Activated CD4-positive, alpha-beta T cell treated with anti-CD3 and anti-CD28 coated beads for 36 hours (primary cell): Measurements from ENCODE around the gene BEST4. TPM values are rescaled to one million over a fixed set of nuclear protein-coding genes. Genes with fewer than 3 reads are reported as not detected.

ENCODE experiments used
- ATAC-seq: fragments of 200-7000 bp; cut with Tn5 transposase; one replicate; pipeline ENCODE4 v1.10.0; 2021; ENCODE audit warnings: mild to moderate bottlenecking, moderate library complexity
- CTCF ChIA-PET: fragments of 350-600 bp; sonication (Branson Sonifier 250); formaldehyde crosslinking; loops from one replicate; lab custom pipeline; 2021; ENCODE audit warnings: antibody characterized with exemption; lab: Charles Lee
- POLR2A ChIA-PET: fragments of 350-600 bp; sonication (Branson Sonifier 250); formaldehyde crosslinking; loops from one replicate; lab custom pipeline; 2021; ENCODE audit warnings: antibody characterized with exemption, inconsistent platforms; lab: Charles Lee
- DNase-seq: peaks from one replicate; pipeline ENCODE4 v3.0.0-alpha.2; 2020
- H3K27ac Mint-ChIP-seq: one replicate; pipeline ENCODE4 v1.8.0; 2021; ENCODE audit warnings: mixed read lengths
- H3K27me3 Mint-ChIP-seq: one replicate; pipeline ENCODE4 v1.8.0; 2021; ENCODE audit warnings: mixed read lengths
- H3K36me3 Mint-ChIP-seq: one replicate; pipeline ENCODE4 v1.8.0; 2021; ENCODE audit warnings: low read depth, mixed read lengths
- H3K4me1 Mint-ChIP-seq: one replicate; pipeline ENCODE4 v1.8.0; 2021; ENCODE audit warnings: mixed read lengths
- H3K4me3 Mint-ChIP-seq: one replicate; pipeline ENCODE4 v1.8.0; 2021; ENCODE audit warnings: mild to moderate bottlenecking, moderate library complexity, mixed read lengths
- H3K9me3 Mint-ChIP-seq: one replicate; pipeline ENCODE4 v1.8.0; 2021; ENCODE audit warnings: low read depth, mixed read lengths
- intact Hi-C, 2 experiments: fragments of 100-400 bp; cut with DNase I in 1 of 2; cut with micrococcal nuclease in 1 of 2; formaldehyde crosslinking; loops; one replicate each; pipeline versions ENCODE4 v1.14.2 to v1.15.1; 2022 to 2024; cut with DNase I, micrococcal nuclease
- total RNA-seq, 2 experiments: library from RNA; stranded (reverse); gene quantifications; one replicate each; pipeline ENCODE4 v1.2.3, GENCODE V29; 2021

The BEST4 gene
- total RNA-seq, 2 experiments from 2014 or later = 0.69 to 0.71 TPM

DNA sequence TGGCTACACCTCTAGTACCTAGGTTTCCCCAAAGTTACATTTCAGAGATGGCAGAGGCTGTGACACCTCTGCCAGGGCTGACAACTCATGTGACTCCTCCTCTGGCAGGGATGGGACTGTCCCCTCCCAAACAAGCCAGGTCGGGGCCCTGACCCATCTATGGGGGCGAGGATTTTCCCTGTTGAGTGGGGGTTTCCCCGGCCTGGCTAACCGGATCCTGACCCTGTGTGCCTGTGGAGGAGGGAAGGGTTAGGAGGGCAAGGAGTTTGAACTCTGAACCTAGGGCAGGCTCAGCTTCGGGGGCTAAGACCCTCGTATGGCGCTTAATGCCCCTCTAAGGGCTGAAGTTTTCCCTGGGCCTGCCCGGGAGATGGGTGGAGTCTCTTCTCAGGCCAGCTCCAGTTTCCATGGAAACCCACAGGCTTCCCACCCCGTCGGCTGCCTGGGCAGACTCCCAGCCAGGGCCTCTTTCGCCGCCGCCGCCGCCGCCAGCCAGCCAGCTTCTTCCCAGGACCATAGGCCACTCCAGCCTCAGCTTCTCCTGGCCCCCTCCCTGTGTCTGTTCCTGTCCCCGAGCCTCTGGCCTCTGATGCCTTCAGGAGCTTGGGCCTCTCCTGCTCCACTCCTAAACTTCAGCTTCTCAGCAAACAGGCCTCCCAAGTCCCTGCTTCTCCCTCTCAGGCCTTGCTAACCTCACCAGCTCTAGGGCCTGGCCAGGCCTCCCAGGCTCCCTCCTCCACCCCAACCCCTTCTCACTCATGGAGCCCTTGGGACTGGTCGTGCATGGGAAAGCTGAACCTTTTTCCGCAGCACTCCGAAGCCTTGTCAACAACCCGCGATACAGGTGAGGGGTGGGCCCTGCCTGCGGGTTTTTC, 20.3 kb upstream of the BEST4 start, which contains the start of gene BTBD19:
BTBD19 (plus strand) TSS at position 461 of the 875 bp plus-strand sequence; CDS start at position 759, 298 bp downstream.
- Mint-ChIP-seq H3K4me3 (peak within 1 kb of the TSS; percentile 87), H3K27ac (peak within 1 kb of the TSS; percentile 99), H3K4me1 (peaks cover 91% of the 10 kb centered on the region), H3K9me3 (no peaks in the 10 kb centered on the region), H3K36me3 (peaks cover 53% of the 10 kb centered on the region), H3K27me3 (no peaks in the 10 kb centered on the region)
- ChIA-PET POLR2A (interaction anchor here (0.9 to 8.5 kb wide), 18 partner anchors 8 to 777 kb away, joined by 3 to 337 read pairs (median 8); partner anchors contain the start of genes BEST4, KIF2C, MUTYH and PLK3), CTCF (interaction anchor here (0.6 to 3.7 kb wide), 18 partner anchors 8 to 533 kb away, joined by 3 to 41 read pairs (median 5); partner anchors contain the start of genes HECTD3, PLK3, RNU5D-1 and UROD)
- ATAC-seq (peak; percentile 60), DNase-seq (peak; percentile 91)
- intact Hi-C loops = loop anchor here (2.0 to 10.0 kb wide), 5 partner anchors 31 to 687 kb away; partner anchors contain the start of gene TESK2 (in 1 of the 2)

DNA sequence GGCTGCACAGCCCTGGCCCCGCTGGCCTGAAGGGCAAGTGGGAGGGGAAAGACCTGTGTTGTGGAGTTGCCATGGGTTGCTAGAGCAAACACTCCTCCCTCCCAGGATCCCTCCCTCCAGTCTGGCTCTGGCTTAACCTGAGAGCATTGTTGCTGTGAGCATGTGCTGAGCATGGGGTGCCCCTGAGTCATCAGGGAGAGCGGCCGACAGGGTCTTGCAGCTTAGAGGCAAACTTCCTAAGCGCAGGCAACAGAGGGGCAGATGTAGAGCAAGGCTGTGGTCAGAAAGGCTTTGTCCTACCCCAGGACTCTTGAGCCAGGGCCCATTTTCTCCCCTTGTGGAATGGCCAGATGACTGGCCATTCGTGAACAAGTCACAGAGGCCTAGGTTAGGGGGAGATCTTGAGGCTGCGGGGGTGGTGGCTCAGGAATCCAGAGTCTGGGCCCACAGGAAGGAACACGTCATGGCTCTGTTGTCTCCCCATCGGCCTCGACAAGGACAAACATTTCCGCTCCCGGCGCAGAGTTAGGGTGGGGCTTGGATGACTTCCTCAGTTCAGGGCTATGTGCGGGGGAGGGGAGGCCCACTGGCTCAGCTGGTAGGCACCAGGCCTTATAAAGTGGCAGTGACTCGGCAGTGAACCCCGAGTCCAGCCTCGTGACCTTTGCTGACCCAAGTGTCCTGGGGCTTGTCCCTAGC, 19.5 kb upstream of the BEST4 start:
- intact Hi-C loops = loop anchor here (1.0 to 10.0 kb wide), 8 partner anchors 31 to 775 kb away; partner anchors contain the start of genes KIF2C (in 1 of the 2) and TESK2 (in 1 of the 2)
- no peaks in the 10 kb centered on the region for H3K27me3 Mint-ChIP-seq
- ATAC-seq (peak; percentile 57), DNase-seq (peak; percentile 94)
- H3K9me3 Mint-ChIP-seq = no peaks in the 10 kb centered on the region
- POLR2A ChIA-PET = interaction anchor here (0.9 to 8.5 kb wide), 10 partner anchors 11 to 533 kb away, joined by 3 to 337 read pairs (median 13); partner anchors contain the start of genes BEST4, KIF2C, MUTYH and RNU5D-1
- peak overlapping the region; percentile 87 for H3K4me3 Mint-ChIP-seq
- CTCF ChIA-PET = interaction anchor here (0.8 to 3.7 kb wide), 10 partner anchors 9 to 839 kb away, joined by 3 to 41 read pairs (median 5); partner anchors contain the start of genes HECTD3, RNU5D-1 and UROD
- H3K36me3 Mint-ChIP-seq = peaks cover 61% of the 10 kb centered on the region
- H3K4me1 Mint-ChIP-seq = peaks cover 92% of the 10 kb centered on the region
- H3K27ac Mint-ChIP-seq = peak overlapping the region; percentile 99

DNA sequence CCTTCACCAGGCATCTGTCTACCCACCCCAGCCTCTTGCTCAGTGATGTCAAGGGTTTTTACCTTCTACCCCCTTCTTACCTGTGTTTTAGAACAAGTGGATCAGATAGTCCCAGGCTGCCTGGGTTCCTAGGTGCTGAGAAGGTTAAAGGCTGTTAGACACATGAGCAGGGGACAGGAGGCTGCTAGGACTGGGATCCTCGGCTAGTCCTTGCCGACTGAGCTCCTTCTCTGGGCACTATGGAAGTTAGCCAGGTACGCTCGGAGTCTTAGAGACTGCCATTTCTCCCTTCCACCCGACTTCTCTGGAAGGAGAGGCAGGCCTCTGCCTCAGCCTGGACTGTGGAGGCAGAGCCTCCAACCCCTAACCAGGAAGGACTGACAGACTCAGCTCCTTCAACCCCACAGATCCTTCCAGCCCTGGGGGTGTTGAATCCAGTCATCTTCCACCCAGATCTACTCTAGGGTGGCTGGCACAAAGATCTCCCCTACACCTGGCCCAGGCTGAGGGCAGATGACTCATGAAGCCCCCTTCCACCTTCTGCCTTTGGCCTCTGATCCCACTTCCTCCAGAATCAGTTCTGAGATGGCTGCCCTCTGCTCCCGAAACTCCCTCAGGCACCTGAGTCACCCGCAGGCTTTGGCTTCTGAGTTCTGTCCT, 18.9 kb upstream of the BEST4 start, which contains the start of gene DYNLT4:
DYNLT4 (minus strand) TSS at position 648 of the 660 bp plus-strand sequence. CDS start 683 bp downstream, outside the sequence.
- H3K4me3 Mint-ChIP-seq = peak within 1 kb of the TSS; percentile 87
- ATAC-seq (peak; percentile 2), DNase-seq (no peak)
- H3K9me3 Mint-ChIP-seq = no peaks in the 10 kb centered on the region
- intact Hi-C loops = loop anchor here (1.0 to 10.0 kb wide), 6 partner anchors 68 to 776 kb away; partner anchors contain the start of genes KIF2C (in 1 of the 2) and TESK2 (in 1 of the 2)
- peaks cover 64% of the 10 kb centered on the region for H3K36me3 Mint-ChIP-seq
- ChIA-PET CTCF (interaction anchor here (0.8 to 3.7 kb wide), 4 partner anchors 11 to 839 kb away, joined by 3 to 41 read pairs (median 4); partner anchors contain the start of gene RNU5D-1), POLR2A (interaction anchor here (0.6 to 8.5 kb wide), 10 partner anchors 10 to 777 kb away, joined by 3 to 337 read pairs (median 6); partner anchors contain the start of genes AKR1A1, BEST4, KIF2C and RNU5D-1)
- H3K4me1 Mint-ChIP-seq = peaks cover 92% of the 10 kb centered on the region
- no peaks in the 10 kb centered on the region for H3K27me3 Mint-ChIP-seq
- H3K27ac Mint-ChIP-seq = peak within 1 kb of the TSS; percentile 99

DNA sequence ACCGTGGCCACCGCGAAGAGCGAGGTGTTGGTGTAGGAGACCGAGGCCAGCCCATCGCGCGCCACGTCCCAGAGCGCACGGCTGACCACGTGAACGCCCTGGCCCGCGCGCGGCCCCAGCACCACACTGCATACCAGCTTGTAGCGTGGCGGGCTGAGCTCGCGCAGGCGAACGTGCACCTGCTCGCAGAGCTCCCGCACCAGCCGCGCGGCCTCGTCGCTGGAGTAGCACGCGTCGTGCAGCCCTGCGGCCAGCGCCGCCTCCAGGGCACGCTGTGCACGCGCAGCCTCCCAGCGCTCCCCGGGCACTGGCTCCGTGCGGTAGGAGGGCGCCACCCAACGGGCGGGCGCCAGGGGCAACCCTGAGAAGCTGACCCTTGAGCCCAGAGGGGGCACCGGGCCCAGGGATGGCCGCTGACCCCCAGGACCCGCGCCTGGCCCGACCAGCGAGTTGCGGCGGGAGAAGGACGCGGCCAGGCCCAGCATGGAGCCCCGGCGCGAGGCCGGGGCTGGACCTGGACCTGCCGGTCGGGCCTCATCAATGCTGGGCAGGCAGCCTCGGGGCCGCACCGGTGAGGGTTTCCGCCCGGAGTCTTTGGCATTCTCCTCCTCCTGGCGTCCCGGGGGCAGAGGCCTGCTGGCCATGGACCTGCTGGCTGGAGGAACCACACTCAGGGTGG, 18.2 kb upstream of the BEST4 start:
- Mint-ChIP-seq H3K36me3 (peaks cover 64% of the 10 kb centered on the region), H3K27ac (peak overlapping the region; percentile 99), H3K4me3 (no peak overlapping the region), H3K9me3 (no peaks in the 10 kb centered on the region), H3K4me1 (peaks cover 87% of the 10 kb centered on the region), H3K27me3 (no peaks in the 10 kb centered on the region)
- CTCF ChIA-PET = interaction anchor here (1.8 to 3.7 kb wide), 2 partner anchors 12 to 13 kb away, joined by 4 to 41 read pairs; no protein-coding TSS in a partner anchor
- POLR2A ChIA-PET = interaction anchor here (0.6 to 8.5 kb wide), 12 partner anchors 8 to 777 kb away, joined by 3 to 337 read pairs (median 4); partner anchors contain the start of genes AKR1A1, BEST4, RNU5D-1 and RPS8
- intact Hi-C loops = loop anchor here (2.0 to 10.0 kb wide), 4 partner anchors 174 to 777 kb away; partner anchors contain the start of gene TESK2 (in 1 of the 2)
- DNase-seq (peak; percentile 17), ATAC-seq (no peak)

DNA sequence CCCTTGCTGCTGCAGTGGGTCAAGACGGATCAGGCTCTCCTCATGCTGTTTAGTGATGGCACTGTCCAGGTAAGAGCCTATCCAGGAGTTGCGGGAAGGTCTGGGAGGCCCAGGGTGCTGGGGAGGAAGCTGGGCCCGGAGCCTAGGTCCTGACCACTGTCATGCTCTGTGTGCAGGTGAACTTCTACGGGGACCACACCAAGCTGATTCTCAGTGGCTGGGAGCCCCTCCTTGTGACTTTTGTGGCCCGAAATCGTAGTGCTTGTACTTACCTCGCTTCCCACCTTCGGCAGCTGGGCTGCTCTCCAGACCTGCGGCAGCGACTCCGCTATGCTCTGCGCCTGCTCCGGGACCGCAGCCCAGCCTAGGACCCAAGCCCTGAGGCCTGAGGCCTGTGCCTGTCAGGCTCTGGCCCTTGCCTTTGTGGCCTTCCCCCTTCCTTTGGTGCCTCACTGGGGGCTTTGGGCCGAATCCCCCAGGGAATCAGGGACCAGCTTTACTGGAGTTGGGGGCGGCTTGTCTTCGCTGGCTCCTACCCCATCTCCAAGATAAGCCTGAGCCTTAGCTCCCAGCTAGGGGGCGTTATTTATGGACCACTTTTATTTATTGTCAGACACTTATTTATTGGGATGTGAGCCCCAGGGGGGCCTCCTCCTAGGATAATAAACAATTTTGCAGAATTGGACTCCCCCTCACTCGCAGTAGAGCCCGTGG, 17.5 kb upstream of the BEST4 start:
- Mint-ChIP-seq H3K4me3 (no peak overlapping the region), H3K27ac (peak overlapping the region; percentile 77), H3K4me1 (peaks cover 80% of the 10 kb centered on the region), H3K27me3 (no peaks in the 10 kb centered on the region), H3K9me3 (no peaks in the 10 kb centered on the region), H3K36me3 (peaks cover 67% of the 10 kb centered on the region)
- POLR2A ChIA-PET = interaction anchor here (0.5 to 8.5 kb wide), 6 partner anchors 13 to 84 kb away, joined by 3 to 337 read pairs (median 6); partner anchors contain the start of gene RNU5D-1
- CTCF ChIA-PET = interaction anchor here (0.5 to 1.8 kb wide), 2 partner anchors 12 to 207 kb away, joined by 3 to 4 read pairs; no protein-coding TSS in a partner anchor
- ATAC-seq (no peak), DNase-seq (peak; percentile 13)
- intact Hi-C loops = loop anchor here (2.0 to 10.0 kb wide), 4 partner anchors 173 to 777 kb away; partner anchors contain the start of gene TESK2 (in 1 of the 2)

DNA sequence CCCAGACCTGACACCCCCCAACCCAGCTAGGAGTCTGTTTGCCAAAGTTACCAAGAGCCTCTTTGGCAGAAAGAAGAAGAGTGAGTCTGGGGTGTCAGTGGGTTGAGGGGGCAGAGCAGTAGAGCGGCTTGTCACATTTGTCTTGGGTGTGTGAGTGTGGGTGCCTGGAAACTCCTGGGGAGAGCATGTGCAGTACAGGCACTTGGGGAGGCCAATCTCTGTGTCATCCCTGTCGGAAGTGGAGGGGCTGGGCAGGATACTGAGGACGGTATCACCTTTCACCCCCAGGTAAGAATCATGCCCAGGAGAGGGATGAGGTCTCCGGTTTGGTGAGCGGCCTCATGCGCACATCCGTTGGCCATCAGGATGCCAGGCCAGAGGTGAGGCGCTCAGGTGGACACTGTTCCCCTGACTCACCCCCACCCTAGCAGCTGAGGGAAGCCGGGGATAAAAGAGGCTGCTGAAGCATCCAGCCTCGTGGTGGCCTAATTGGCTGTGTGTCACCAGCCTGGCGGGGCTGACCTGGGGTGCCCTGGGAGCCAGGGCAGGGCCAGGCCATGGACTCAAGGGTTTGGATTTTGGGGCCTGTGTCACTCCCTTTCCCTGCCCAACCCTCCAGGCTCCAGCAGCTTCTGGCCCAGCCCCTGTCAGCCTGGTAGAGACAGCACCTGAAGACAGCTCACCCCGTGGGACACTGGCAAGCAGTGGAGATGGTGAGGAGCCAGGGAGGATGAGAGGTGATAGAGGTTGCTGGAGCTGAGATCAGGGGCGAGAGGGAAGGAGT, 15.5 kb upstream of the BEST4 start:
- Mint-ChIP-seq H3K4me1 (peaks cover 69% of the 10 kb centered on the region), H3K27ac (peak overlapping the region; percentile 88), H3K4me3 (peak overlapping the region; percentile 87), H3K36me3 (peaks cover 63% of the 10 kb centered on the region), H3K27me3 (no peaks in the 10 kb centered on the region), H3K9me3 (no peaks in the 10 kb centered on the region)
- ATAC-seq = no peak
- CTCF ChIA-PET = no interaction called here
- intact Hi-C loops = loop anchor here (10.0 kb wide), 2 partner anchors 501 to 691 kb away; partner anchors contain the start of gene TESK2 (in 1 of the 2)
- peak; percentile 27 for DNase-seq
- POLR2A ChIA-PET = interaction anchor here (1.4 to 8.5 kb wide), 2 partner anchors 16 to 82 kb away, joined by 4 to 337 read pairs; no protein-coding TSS in a partner anchor

DNA sequence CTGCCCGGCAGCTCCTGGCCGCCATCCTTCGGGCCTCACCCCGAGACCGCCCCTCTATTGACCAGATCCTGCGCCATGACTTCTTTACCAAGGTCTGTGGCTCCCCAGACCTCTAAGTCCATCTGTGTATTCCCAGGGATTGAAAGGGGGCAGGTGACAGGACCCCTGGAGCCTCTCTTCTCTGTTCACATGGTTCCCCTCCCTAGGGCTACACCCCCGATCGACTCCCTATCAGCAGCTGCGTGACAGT, 15.0 kb upstream of the BEST4 start:
- ATAC-seq = no peak
- Mint-ChIP-seq H3K4me3 (peak overlapping the region; percentile 87), H3K27me3 (no peaks in the 10 kb centered on the region), H3K36me3 (peaks cover 63% of the 10 kb centered on the region), H3K9me3 (no peaks in the 10 kb centered on the region), H3K27ac (peak overlapping the region; percentile 88), H3K4me1 (peaks cover 65% of the 10 kb centered on the region)
- intact Hi-C loops = loop anchor here (10.0 kb wide), 2 partner anchors 502 to 692 kb away; partner anchors contain the start of gene TESK2 (in 1 of the 2)
- ChIA-PET CTCF (no interaction called here), POLR2A (interaction anchor here (1.4 to 5.1 kb wide), 2 partner anchors 17 to 81 kb away, joined by 4 to 186 read pairs; no protein-coding TSS in a partner anchor)
- DNase-seq = no peak

DNA sequence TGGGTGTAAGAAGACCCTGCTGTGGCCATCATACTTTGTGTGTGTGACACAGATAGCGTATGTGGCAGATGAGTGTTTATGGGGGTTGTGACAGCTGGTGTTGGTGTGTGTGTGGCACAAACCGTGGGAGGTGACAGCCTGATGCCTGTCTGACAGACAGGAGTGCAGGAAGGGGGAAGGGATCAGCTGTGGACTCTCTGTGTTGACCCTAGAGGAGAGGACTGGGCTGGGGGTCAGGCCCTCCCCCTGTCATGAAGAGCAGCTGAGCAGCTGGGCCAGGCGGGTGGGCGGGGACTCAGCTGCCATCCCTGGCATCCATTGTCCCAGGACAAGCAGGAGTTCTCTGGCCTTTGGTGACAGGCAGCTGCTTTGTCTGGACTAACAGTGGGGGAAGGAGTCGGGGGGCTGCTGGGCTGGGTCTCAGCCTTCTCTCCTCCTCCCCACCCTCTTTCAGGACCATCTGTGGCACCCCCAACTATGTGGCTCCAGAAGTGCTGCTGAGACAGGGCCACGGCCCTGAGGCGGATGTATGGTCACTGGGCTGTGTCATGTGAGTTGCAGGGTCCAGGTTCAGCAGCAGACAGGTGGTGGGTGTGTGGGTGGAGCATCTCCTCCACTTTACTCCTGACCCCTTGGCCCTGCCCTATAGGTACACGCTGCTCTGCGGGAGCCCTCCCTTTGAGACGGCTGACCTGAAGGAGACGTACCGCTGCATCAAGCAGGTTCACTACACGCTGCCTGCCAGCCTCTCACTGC, 14.5 kb upstream of the BEST4 start:
- Mint-ChIP-seq H3K9me3 (no peaks in the 10 kb centered on the region), H3K36me3 (peaks cover 62% of the 10 kb centered on the region), H3K4me1 (peaks cover 60% of the 10 kb centered on the region), H3K27ac (peak overlapping the region; percentile 92), H3K4me3 (peak overlapping the region; percentile 87), H3K27me3 (no peaks in the 10 kb centered on the region)
- ChIA-PET CTCF (no interaction called here), POLR2A (interaction anchor here (1.4 to 5.1 kb wide), 3 partner anchors 17 to 81 kb away, joined by 4 to 186 read pairs (median 21); partner anchors contain the start of gene RNU5D-1)
- ATAC-seq (no peak), DNase-seq (peak; percentile 45)
- intact Hi-C loops = loop anchor here (10.0 kb wide), 2 partner anchors 502 to 692 kb away; partner anchors contain the start of gene TESK2 (in 1 of the 2)
